ENCODE measurements around the gene FHIP1A. TPM values are rescaled to one million over a fixed set of nuclear protein-coding genes. Genes with fewer than 3 reads are reported as not detected.

Gene FHIP1A
- total RNA-seq, 6 experiments from 2014 or later: 0.58 to 1.3 (median 0.82) TPM

DNA sequence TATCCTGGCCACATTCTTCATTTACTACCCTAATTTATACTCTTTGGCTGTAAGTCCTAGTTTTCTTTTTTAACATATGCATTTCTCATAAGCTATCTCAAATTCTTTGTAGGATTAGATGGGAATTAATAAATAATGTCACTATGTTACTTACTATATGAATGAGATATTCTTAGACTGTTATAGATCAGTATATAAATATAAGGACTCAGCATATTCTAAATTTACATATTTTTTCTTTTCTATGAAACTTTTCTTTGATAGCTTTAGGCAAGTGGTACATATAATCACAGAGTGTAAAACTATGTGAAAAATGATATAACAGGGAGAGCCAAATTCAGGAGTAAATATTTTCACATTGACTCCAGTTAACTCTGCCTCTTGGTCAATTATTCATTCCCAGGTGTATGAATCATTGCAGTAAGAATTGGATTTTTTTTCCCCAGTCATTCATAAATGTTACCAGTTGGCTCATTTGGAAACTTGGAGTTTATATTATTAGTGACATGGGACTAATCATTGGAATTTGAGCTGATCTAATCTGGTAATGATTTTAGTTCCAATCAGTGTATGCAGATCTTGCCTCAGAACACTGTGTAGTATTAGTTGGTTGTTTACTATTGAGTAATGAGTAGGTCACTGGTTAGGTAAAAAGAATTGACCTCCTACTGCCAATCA, 25.3 kb downstream of the FHIP1A start:
- H3K36me3 Mint-ChIP-seq (ENCODE audit: low read depth): no peaks in the 10 kb centered on the region
- H3K4me1 Mint-ChIP-seq (ENCODE audit: low read depth): peaks cover 53% of the 10 kb centered on the region
- H3K27ac Mint-ChIP-seq: peak overlapping the region; percentile 2; the same call in 1 of the 2 replicates
- H3K9me3 Mint-ChIP-seq: no peaks in the 10 kb centered on the region
- peaks cover 2% of the 10 kb centered on the region; the same call in 1 of the 2 replicates for H3K27me3 Mint-ChIP-seq (ENCODE audit: insufficient read depth)
- TF ChIP-seq, protein P1, sequence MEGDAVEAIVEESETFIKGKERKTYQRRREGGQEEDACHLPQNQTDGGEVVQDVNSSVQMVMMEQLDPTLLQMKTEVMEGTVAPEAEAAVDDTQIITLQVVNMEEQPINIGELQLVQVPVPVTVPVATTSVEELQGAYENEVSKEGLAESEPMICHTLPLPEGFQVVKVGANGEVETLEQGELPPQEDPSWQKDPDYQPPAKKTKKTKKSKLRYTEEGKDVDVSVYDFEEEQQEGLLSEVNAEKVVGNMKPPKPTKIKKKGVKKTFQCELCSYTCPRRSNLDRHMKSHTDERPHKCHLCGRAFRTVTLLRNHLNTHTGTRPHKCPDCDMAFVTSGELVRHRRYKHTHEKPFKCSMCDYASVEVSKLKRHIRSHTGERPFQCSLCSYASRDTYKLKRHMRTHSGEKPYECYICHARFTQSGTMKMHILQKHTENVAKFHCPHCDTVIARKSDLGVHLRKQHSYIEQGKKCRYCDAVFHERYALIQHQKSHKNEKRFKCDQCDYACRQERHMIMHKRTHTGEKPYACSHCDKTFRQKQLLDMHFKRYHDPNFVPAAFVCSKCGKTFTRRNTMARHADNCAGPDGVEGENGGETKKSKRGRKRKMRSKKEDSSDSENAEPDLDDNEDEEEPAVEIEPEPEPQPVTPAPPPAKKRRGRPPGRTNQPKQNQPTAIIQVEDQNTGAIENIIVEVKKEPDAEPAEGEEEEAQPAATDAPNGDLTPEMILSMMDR (IDR thresholded peaks at IDR 0.05): no peak
- H3K4me3 Mint-ChIP-seq: no peak overlapping the region; the same call in 1 of the 2 replicates
- DNase-seq: peak; percentile 60

DNA sequence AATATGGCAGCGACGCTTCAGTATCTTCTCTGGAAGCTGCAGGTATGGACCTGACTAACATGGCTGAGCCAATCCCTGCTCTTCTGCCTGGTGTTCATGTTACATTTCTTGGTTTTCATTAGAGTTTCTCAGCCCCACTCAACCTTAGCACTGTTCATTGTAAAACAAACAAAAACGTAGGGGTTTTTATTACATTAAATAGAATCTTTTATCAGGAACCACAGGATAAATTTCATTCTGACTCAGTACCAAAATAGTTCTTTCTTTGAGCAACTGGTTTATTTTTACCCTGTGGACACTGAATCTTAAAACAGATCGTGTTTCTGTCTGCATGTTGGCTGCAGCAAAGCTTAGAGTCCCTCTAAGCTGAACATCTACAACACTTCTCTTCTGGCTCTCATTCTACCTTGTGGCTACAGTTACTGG, 27.1 kb downstream of the FHIP1A start:
- Mint-ChIP-seq H3K27ac (peak overlapping the region; percentile 10; the same call in 1 of the 2 replicates), H3K27me3 (ENCODE audit: insufficient read depth) (peaks cover 6% of the 10 kb centered on the region; the same call in 1 of the 2 replicates), H3K4me1 (ENCODE audit: low read depth) (peaks cover 45% of the 10 kb centered on the region), H3K9me3 (no peaks in the 10 kb centered on the region), H3K36me3 (ENCODE audit: low read depth) (no peaks in the 10 kb centered on the region), H3K4me3 (peak overlapping the region; percentile 20; the same call in 1 of the 2 replicates)
- DNase-seq: no peak
- TF ChIP-seq, protein P1 (IDR thresholded peaks at IDR 0.05): no peak

DNA sequence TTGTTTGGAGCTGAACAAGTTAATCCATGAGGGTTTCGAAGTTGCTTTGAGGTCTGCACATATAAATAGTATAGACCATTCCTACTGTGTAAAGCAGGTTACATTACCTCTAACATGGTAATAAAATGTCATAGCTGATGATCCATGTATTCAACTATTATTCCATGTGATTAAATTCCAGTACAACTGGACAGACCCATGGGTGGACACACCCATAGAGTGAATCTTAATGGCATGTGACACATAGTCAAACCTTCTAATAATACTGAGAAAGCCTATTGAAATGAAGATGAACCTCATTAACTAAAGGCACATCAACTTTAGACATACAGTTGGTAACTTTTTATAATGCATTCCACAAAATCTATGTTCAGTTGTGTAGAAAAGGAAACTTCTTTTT, 28.5 kb downstream of the FHIP1A start:
- TF ChIP-seq, protein P1 (IDR thresholded peaks at IDR 0.05): no peak
- DNase-seq: no peak
- no peak overlapping the region for H3K4me3 Mint-ChIP-seq
- no peaks in the 10 kb centered on the region for H3K36me3 Mint-ChIP-seq (ENCODE audit: low read depth)
- H3K27ac Mint-ChIP-seq: no peak overlapping the region
- peaks cover 39% of the 10 kb centered on the region for H3K4me1 Mint-ChIP-seq (ENCODE audit: low read depth)
- H3K9me3 Mint-ChIP-seq: no peaks in the 10 kb centered on the region
- peaks cover 6% of the 10 kb centered on the region; the same call in 1 of the 2 replicates for H3K27me3 Mint-ChIP-seq (ENCODE audit: insufficient read depth)

DNA sequence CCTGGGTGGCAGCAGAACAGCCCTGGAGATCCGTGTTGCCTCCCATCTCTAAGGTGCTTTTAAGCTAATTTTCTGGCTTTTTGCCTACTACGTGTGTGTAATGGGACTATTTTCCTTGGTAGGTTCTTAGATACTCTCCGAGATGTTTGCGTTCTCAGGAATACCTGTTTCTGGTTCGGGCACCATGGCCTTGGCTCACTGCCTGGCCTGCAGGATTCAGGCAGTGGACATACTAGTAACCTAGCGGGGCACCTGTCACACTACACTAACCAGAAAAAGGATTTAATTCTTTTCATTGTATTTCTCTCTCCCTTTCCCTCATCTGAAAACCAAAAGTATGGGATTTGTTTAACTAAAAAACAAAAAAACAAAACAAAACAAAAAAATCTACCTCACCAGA, 29.2 kb downstream of the FHIP1A start:
- Mint-ChIP-seq H3K27me3 (ENCODE audit: insufficient read depth) (peaks cover 6% of the 10 kb centered on the region), H3K27ac (no peak overlapping the region), H3K4me1 (ENCODE audit: low read depth) (peaks cover 33% of the 10 kb centered on the region), H3K36me3 (ENCODE audit: low read depth) (no peaks in the 10 kb centered on the region), H3K9me3 (no peaks in the 10 kb centered on the region), H3K4me3 (no peak overlapping the region)
- no peak for DNase-seq
- TF ChIP-seq, protein P1 (IDR thresholded peaks at IDR 0.05): no peak

DNA sequence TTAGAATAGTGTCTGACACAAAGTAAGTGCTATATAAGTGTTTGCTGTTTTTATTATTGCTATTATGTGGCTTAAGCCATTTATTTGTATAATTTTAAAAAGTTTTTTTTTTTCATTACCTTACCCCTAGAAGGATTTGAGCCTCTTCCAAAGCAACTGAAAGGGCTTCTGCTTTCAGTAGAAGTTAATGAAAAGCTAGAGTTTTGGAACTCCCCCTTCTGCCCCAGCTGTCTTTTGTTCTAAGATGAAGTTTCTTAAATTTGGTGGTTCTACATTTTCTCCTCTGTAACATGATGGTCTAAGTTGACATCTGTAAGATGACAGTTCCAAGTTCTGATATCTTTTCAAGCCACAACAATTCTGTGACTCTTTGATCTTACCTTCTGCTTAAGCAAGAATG, 30.3 kb downstream of the FHIP1A start:
- TF ChIP-seq, protein P1 (IDR thresholded peaks at IDR 0.05): no peak
- peaks cover 21% of the 10 kb centered on the region for H3K4me1 Mint-ChIP-seq (ENCODE audit: low read depth)

More for the DNA sequence above, 30.3 kb downstream of the FHIP1A start:
- DNase-seq: no peak
- Mint-ChIP-seq H3K27ac (no peak overlapping the region), H3K4me3 (no peak overlapping the region), H3K27me3 (ENCODE audit: insufficient read depth) (peaks cover 4% of the 10 kb centered on the region), H3K36me3 (ENCODE audit: low read depth) (no peaks in the 10 kb centered on the region), H3K9me3 (no peaks in the 10 kb centered on the region)

Data from HFFc6 (cell line).